ENCODE results near the gene PEX16.
"Not testable (repeated sequence)": the region's sequence is repeated elsewhere in the genome, so short reads cannot be mapped to it uniquely, and the experiment has no call there.

Gene PEX16

DNA sequence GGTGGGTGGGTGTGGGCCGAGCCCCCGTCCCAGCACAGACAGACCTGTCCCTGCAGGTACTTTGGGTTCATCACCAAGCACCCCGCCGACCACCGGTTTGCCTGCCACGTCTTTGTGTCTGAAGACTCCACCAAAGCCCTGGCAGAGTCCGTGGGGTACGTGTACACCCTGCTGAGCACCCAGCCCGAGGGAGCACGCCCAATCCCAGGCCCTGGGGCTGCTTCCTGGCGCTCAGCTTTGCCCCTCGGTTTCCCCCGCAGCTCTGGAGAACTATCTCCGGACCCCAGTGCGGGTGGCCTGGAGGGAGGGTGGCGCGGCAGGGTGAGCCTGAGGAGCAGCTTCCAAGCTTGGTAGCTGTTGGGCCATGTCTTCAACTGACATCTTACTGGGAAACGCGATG lies 12.6 kb downstream of the PEX16 start:
- TF ChIP-seq, protein P1, sequence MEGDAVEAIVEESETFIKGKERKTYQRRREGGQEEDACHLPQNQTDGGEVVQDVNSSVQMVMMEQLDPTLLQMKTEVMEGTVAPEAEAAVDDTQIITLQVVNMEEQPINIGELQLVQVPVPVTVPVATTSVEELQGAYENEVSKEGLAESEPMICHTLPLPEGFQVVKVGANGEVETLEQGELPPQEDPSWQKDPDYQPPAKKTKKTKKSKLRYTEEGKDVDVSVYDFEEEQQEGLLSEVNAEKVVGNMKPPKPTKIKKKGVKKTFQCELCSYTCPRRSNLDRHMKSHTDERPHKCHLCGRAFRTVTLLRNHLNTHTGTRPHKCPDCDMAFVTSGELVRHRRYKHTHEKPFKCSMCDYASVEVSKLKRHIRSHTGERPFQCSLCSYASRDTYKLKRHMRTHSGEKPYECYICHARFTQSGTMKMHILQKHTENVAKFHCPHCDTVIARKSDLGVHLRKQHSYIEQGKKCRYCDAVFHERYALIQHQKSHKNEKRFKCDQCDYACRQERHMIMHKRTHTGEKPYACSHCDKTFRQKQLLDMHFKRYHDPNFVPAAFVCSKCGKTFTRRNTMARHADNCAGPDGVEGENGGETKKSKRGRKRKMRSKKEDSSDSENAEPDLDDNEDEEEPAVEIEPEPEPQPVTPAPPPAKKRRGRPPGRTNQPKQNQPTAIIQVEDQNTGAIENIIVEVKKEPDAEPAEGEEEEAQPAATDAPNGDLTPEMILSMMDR (IDR thresholded peaks at IDR 0.05; ENCODE audit: low read depth, low read length): no peak
- no peak for DNase-seq (ENCODE audit: low read depth, low spot score)
- in situ Hi-C loops (cut with HindIII; ENCODE audit: low sequenced_read_pairs): no loop called here
- H3K4me3 ChIP-seq (ENCODE audit: low read depth, low read length): no peak overlapping the region

DNA sequence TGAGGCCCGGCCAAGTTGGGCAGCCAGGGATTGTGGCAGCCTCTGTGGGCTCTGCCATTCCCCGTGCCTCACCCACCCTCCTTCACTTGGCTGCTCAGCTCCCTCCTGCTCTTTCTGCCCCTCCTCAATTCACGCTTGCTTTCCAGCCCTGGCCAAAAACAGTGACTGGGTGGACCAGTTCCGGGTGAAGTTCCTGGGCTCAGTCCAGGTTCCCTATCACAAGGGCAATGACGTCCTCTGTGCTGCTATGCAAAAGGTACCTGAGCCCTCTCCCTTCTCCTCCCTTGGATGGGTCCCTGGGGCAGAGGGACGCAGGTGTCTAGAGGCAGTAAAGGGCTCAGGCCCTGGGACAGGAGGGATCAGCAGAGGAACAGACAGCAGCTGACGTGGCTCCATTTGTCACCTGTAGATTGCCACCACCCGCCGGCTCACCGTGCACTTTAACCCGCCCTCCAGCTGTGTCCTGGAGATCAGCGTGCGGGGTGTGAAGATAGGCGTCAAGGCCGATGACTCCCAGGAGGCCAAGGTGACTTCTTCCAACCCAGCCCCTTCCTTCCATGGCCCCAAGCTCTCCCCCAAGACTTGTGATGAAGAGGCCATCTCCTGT lies 13.3 kb downstream of the PEX16 start:
- TF ChIP-seq, protein P1 (IDR thresholded peaks at IDR 0.05; ENCODE audit: low read depth, low read length): no peak
- in situ Hi-C loops (cut with HindIII; ENCODE audit: low sequenced_read_pairs): no loop called here
- no peak for DNase-seq (ENCODE audit: low read depth, low spot score)
- H3K4me3 ChIP-seq (ENCODE audit: low read depth, low read length): no peak overlapping the region

DNA sequence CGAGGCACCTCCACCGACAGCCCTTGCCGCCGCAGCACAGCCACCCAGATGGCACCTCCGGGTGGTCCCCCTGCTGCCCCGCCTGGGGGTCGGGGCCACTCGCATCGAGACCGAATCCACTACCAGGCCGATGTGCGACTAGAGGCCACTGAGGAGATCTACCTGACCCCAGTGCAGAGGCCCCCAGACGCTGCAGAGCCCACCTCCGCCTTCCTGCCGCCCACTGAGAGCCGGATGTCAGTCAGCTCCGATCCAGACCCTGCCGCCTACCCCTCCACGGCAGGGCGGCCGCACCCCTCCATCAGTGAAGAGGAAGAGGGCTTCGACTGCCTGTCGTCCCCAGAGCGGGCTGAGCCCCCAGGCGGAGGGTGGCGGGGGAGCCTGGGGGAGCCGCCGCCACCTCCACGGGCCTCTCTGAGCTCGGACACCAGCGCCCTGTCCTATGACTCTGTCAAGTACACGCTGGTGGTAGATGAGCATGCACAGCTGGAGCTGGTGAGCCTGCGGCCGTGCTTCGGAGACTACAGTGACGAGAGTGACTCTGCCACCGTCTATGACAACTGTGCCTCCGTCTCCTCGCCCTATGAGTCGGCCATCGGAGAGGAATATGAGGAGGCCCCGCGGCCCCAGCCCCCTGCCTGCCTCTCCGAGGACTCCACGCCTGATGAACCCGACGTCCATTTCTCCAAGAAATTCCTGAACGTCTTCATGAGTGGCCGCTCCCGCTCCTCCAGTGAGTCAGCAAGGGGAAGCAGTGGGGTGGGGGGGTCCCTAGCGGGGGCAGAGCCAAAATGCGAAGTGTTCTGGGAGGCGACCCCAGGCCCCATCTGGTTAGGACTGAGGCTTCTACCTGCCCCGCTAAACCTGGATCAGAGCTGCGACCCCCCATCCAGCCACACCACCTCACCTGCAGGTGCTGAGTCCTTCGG lies 15.0 kb downstream of the PEX16 start:
- no peak overlapping the region for H3K4me3 ChIP-seq (ENCODE audit: low read depth, low read length)
- in situ Hi-C loops (cut with HindIII; ENCODE audit: low sequenced_read_pairs): no loop called here
- TF ChIP-seq, protein P1 (IDR thresholded peaks at IDR 0.05; ENCODE audit: low read depth, low read length): no peak
- no peak for DNase-seq (ENCODE audit: low read depth, low spot score)

DNA sequence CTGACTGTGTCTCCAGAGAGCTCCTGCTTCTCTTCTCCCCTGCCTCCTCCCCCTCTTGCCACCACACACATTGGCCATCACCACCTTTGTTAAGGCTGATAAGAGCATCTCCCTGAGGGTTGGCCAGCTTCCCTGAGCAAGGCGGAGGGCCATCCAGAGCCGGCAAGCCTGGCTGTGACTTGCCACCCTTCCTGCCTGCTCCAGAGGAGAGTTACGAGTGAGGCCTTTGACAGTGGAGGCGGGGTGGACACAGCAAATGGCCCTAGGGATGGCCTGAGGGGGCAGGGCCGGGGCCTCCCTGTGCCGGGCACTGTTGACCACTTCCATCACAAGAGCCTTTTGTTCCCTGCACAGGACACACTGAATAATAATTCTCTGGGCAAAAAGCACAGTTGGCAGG lies 16.1 kb downstream of the PEX16 start:
- TF ChIP-seq, protein P1 (IDR thresholded peaks at IDR 0.05; ENCODE audit: low read depth, low read length): no peak
- DNase-seq (ENCODE audit: low read depth, low spot score): no peak
- in situ Hi-C loops (cut with HindIII; ENCODE audit: low sequenced_read_pairs): no loop called here
- no peak overlapping the region for H3K4me3 ChIP-seq (ENCODE audit: low read depth, low read length)

DNA sequence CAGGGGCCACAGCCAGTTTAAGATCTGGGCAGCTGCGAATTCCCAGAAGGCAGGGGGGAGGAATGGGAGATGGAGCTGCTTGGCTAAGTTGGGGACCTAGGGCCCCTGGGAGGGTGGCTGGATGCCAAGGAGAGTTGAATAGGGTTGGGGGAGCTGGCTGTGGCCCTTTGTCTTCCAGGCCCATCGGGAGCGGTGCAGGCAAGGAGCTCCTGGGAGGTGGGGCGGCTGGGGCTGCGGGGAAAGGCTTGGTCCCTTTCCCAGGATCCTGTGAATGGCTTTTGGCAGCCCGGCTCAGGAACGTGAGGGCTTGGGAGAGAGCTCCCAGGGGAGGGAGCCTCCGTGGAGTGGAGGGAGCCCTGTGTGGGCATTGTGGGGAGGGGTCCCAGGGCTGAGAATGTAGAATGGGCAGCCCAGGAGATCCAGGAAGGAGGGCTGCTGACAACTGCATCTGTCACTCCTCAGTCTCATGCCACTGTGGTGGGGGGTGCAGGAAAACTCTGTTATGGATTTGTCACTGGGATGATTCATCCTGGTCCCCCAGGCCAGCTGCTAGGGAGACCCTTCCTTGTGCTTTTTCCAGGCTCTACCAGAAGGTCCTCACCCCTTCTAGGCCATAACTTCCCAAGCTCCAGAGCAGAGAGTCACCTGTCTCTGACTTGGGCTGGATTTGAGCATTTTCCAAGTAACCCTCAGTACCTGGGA lies 16.6 kb downstream of the PEX16 start:
- DNase-seq (ENCODE audit: low read depth, low spot score): no peak
- H3K4me3 ChIP-seq (ENCODE audit: low read depth, low read length): peak overlapping the region; percentile 41
- in situ Hi-C loops (cut with HindIII; ENCODE audit: low sequenced_read_pairs): no loop called here
- TF ChIP-seq, protein P1 (IDR thresholded peaks at IDR 0.05; ENCODE audit: low read depth, low read length): no peak

DNA sequence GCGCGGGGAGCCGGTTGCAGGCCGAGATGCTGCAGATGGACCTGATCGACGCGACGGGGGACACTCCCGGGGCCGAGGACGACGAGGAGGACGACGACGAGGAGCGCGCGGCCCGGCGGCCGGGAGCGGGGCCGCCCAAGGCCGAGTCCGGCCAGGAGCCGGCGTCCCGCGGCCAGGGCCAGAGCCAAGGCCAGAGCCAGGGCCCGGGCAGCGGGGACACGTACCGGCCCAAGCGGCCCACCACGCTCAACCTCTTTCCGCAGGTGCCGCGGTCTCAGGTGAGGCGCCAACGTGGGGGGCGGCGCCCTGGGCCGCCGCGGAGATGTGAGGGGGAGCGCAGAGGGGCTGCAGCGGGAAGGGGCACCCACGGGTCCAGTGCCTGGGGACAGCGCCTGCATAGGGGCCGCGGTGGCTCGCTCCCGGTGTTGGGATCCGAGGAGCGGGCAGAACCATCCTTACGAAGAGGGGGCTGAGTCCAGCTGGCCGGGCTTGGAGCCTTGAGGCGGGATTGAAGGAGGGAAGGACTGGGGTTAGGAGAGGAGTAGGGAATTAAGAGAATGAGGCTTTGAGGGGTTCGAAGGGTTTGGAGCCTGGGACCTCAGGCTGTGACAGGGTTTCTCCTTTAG lies 17.4 kb downstream of the PEX16 start:
- peak overlapping the region; percentile 41 for H3K4me3 ChIP-seq (ENCODE audit: low read depth, low read length)
- DNase-seq (ENCODE audit: low read depth, low spot score); in situ Hi-C loops (cut with HindIII; ENCODE audit: low sequenced_read_pairs): not testable (repeated sequence)
